Umbilical cord (tissue), 2 donors: ENCODE measurements around the gene ZFHX3. TPM values are rescaled to one million over a fixed set of nuclear protein-coding genes. Genes with fewer than 3 reads are reported as not detected.

Experiments
- DNase-seq: peaks from one replicate; pipeline ENCODE4 v3.0.0-alpha.2; 2015; ENCODE audit warnings: low spot score
- total RNA-seq: library from RNA; depleted of rRNA; stranded (reverse); fragments of >200 nt; gene quantifications from one replicate; pipeline ENCODE4 v1.2.3, GENCODE V29; 2014; ENCODE audit warnings: low replicate concordance; ENCODE audit not compliant: insufficient read depth

The ZFHX3 gene
- total RNA-seq, 1 donor from 2014 or later = 26.7 TPM

DNA sequence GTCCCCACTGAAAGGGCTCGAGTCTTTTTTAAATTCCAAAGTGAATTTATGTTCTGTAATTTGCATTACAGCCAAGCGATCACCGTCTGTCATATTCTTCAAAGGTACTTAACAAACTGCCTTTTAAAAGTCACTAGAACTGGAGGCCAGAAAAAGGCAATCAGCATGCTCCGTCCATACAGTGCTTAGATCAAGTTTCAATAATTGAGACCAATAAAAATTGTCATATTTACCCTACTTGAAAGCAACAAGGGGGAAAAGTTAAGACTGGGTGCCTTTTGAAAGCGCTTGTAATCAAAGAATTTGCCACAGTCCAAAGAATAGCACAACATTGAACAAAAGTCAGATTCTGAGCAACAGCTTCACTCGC, 9.0 kb upstream of the ZFHX3 start:
- DNase-seq = peak; percentile 38

DNA sequence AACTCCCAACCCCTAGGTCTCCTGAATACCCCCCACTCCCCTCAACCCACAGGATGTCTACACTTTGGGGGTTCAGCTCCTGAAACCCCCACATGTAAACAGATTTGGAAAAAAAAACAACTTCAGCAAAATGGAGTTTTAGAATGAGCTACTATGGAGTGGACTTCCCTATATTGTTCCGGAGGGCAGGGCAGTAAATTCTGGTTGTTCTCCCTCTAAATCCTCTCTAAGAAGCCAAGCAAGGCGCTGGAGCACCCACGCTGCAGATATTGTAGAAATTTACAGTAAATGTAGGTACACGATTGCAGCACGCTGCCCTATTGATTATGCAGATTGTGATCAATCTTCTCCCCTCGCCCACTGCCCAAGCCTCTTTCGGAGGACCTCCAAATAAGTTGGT, 8.5 kb upstream of the ZFHX3 start:
- DNase-seq = peak; percentile 50

DNA sequence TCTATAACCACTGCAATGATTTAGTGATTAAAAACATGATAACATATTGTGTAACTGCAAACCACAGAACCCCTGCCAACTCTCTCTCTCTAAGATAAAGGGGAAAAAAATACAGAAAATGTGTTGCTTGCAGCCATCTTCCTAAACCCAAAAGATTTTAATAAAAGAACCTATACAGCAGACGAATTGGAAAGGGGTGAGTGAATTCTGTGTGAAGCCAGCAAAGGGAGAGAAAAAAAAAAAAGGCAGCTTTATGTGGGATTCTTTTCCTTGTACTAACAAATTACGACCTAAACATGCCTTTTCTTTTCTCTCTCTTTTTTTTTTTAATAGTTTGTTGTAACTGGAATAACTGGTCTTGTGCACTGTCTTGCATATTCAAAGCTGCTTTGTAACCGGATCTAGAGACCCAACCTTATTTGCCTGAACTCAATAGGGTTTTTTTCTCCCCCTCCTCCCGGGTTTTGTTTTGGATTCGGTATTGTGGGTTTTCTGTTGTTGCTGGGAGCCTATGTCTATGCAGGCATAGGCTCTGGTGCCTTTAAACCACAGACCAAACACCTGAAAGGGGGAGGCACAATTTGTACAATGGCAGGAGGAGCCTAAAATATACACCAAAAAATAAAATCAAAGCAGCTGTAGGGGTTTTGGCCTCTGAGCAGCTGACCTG, 7.0 kb upstream of the ZFHX3 start:
- peak; percentile 83 for DNase-seq

DNA sequence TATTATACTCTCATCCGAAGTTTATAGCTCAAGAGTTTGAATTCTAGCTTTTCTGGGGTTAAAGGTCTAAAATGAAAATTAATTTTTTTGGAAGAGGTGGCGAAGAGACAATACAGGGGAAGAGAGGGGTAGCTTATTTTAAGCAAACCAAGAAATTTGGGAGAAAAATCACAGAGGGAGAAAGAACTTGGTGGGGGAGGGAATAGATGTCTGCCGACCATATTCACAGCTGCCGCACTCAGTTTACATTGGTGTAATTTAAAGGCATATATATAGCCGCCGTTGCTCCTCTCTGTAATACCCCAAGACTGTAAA, 6.5 kb upstream of the ZFHX3 start:
- no peak for DNase-seq

DNA sequence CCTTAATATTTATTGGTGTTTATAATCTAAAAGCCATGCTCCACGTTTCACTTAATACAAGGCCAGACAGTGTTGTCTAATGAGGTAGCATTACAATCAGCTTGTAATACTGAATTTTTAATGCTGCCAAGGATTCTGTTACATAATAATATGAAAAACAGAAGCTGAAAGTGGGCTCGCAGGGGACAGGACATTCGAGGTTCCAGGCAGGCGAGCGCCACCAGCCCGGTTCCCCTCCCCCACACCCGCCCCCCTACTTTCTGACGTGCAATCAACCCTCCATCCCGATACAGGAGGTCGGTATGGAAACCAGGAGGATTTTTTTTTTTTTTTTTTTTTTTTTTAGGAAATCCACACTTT, 6.2 kb upstream of the ZFHX3 start:
- peak; percentile 33 for DNase-seq

DNA sequence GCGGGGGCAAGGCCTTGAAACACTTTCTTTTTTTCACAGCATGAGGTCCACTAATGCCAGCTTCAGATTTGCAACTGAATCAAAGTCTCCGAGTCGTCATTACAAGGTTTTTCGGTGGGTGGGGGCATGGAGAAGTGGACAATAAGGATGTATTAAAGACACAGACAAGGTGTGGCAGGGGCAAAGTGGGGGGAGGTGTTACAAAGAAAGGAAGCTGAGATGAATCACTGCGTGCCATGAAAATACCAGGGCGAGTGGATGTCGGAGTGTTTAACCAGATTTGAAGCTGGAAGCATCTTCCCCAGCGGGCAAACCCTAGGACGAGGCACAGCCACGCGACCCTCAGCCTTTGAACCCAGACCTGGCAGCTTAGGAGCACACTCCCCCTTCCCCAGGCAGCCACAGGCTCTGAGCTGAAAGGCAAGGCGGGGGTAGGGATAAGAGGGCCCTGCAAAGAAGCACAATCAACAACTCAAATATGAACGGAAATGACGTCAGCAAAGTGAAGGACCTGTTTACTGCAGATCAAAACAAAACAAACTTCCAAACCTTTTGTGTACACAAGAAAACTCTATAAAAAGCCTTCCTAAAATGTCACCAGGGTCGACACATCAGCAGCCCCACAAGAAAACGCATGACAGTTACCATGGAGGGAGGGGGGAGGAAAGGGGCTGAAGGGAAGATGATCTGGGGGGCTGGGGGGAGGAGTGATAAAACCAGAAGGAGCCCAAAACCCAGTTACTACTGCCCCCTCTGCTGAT, 5.6 kb upstream of the ZFHX3 start:
- peak; percentile 65 for DNase-seq

DNA sequence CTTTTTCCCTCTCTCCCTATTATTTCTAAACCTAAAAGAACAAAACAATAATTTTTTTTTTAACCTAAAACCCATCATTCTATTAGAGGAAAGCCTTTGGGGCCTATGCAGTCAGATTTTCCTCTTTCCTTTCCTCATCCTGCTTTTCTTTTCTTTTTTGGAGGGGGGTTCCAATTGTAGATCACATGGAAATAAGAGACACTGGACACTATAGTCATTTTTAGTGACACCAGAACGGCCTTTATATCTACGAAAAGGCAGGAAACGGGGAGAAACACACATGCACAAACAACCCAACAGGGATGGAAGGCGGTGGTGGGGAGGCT, 5.1 kb upstream of the ZFHX3 start:
- no peak for DNase-seq

DNA sequence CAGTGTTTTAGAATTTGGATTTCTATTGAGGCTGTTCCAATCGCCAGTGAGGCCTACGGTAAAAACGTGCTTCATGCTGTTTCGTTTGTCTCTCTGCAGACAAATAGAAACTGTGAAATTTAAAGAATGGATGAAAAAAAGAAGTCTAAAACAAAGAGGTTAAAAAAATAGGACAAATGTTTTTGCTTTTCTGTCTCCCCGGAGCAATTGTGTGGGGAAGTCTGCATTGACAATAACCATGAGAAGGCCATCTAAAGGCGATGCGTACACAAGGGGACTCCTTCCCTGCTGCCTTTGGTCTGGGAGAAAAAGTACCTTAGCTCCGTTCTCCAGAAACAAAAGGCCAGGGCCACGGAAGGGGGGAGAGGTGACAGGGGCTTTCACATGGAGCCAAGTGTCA, 4.6 kb upstream of the ZFHX3 start:
- peak; percentile 57 for DNase-seq

DNA sequence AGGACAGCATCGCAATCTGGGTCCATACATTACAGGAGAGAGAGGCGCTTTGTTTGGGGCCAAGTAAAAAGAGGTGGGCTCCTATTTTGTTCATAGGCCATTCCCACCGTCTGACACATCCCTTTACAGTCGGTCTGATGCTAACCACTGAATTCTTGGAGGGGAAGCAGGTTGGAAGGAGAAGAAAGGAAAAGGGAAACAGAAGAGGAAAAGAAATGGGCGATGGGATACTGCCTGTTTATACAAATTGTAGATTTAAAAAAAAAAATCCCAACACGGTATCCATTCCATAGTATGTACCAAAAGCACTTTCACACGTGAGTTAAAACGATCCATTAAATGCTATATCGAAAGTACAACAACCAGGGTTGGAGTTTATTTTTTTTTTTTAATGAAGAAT, 4.0 kb upstream of the ZFHX3 start:
- peak; percentile 31 for DNase-seq

DNA sequence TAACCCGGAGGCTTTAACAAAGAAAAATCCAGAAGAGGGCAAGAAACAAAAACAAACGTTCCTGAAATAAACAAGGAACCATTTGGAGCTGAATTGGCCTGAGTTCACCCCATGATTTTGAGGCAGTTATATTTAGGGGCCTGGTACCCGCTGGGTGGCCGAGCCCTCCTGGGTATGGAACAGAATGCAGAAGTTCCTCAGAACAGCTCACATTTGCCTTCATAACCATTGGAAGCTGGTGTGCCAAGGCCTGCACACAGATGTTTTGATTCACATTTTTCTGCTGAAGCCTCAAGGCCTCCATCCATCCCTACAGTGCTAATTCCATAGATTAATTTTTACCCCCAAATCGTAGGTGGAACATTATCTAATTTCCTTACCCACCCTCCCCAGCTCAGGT, 3.3 kb upstream of the ZFHX3 start:
- peak; percentile 35 for DNase-seq

DNA sequence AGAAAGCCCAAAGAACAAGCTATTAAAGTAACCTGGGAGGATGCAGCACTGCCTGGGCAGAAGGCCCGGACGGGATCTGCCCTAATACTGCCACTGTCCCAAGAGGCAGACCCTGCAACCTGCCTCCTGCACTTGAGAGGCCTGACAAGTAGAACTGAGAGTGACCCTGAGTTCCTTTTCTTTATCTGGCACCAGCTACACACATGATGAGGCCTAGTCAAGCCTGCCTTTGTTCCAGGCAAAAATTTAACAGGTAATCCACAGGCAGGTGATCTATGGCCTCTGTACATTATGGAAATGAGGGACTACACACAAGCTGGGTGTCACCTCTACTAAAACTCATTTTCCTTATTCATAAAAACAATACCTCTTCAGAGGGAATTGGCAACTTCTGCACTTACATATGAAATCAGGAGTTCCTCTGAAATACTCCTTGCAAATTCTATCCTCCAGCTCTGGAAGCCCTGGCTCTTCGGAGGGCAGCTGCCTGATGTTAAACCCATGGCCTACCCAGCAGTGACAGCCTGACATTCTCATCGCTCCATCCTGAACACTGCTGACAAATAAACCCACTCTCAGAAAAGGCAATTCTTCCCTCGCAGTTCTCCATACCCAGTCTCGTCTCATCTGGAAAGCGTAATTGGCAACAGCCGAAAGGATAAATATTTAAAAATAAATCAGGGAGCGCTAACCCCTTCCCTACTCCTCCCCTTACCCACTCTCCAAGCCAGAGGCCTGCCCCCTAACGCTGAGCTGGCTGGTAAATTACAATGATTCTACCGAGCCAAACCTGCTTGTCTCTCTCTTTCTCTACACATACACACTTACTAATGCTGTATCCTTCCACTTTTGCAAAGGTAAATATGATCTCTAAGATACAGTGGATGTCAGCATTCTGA, 2.5 kb upstream of the ZFHX3 start:
- DNase-seq = peak; percentile 59

DNA sequence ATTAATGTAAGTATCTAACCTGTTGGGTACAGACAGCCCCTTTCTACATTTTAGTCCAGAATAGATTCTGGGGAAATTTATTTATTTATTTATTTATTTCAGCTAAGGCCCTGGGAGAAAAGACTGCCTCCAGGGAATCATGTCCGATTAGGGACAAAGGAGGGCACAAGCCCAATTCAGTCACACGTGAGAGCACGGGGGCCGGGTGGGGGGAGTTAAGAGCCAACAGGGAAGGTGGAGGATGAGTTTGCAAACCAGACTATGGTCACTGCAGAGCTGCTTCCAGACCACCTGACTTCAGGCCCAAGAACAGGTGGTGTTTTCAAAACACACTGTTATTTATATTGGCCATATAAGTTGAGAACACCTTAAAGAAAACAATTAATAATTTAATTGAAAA, 1.6 kb upstream of the ZFHX3 start:
- DNase-seq = no peak

DNA sequence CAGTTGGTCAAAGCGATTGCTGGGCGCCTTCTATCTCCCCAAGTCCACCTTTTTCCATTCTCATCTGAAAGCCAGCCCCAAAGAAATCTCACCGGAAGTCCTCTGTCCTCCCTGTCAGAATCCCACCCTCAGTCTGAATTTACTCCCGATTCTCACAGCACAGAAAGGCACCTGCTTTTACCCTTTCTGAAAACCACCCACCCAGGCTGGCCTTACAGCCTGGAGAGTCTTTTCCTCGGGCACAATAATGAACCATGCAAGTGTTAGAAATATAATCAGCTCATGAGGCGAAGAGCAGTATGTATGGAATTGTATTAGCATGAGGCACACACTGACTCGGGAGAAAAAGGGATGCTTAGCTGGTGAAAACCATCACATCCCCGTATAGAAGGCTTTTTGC, 1.2 kb upstream of the ZFHX3 start:
- no peak for DNase-seq

DNA sequence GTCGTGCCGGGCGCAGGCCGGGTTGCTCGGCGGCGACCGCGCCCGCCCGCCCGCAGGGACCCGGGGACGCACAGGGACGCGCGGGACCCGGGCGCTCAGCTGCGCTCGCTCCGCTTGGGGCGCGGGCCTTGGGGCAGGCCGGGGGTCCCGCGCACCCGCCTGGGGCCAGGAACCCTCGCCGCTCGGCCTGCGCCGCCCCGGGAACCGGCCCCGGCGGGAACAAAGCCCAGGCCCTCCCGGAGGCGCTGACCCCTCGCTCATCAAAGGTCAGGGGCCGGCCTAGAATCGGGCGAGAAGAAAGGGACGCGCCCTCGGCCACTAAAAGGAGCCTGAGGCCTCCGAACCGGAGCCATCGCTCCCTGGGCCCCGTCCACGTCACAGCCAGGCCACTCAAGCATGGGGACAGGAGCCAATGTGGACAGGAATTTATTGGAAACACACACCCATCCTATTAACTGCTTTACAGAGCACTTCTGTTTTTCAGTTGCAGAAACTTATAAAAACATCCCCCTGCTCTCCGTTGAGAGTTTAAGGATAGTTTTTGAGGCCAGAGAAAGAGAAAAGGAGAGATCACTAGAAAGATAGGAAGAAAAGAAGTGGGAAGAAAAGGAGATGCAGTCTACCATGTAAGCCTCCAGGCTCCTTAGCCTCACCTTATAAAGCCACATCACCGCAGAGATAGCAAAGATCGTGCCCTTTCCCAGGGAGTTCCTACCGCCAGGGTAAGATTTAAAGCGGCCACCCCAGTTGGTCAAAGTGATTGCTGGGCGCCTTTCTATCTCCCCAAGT, 558 bp upstream of the ZFHX3 start:
- peak; percentile 62 for DNase-seq

DNA sequence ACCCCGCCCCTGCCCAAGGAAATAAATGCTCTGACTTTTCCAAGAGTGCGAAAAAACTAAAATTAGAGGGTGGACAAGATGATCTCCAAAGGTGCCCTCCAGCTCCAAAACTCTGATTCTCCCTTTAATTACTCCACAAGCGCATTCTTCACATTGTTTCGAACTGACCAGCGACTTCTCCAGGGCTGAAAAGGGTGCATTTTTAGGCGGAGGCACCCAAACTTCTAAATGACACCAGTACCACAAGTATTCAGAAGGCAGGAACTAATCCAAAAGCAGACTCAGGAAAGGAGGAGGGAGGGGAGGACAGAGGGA, 750 bp downstream of the ZFHX3 start:
- DNase-seq = no peak

DNA sequence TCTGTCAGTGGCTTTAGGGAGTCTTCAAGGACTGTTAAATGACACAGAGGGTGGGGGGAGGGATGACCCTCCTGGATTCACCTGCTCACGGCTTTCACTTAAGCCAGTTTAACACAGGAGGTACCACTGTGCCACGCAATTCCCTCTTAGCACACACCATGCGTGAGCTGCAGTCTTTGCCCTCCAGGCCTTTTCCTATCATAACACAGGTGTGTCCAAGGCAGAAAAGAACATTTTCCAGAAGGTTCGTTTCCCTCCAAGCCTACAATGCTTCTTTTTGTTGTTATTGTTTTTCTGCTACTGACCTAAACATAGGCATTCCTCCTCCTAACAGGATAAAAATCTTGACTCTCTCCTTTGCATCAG, 1.1 kb downstream of the ZFHX3 start:
- DNase-seq = peak; percentile 4

DNA sequence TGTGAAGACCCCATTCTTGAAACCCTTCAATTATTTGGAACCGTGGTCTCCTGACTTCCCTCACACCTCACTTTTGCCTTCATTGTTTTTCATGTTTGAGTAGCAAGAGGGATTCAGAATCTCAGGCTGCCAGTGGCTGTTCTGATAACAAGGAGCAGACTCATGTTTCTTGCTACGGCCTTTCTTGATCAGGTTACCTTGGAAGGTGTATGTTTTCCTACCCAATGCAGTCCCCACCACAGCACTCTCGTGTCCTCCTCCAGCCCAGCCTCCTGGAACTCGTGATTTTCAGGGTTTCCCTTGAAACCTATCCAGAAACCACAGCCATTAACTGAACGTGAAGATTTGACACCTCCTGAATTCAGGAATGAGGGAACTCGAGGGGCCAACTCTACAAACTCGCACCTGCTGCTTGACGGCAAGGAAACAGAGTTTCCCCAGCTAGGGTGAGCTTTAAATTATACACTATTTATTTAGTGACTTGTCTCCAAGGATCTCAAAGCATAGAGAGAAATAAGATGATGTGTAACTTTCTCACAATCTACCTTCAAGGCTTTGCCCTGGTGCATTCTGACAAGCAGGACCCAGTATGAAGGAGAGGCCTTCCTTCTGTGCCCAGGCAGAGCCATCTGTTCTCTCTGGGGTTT, 1.6 kb downstream of the ZFHX3 start:
- DNase-seq = peak; percentile 15

DNA sequence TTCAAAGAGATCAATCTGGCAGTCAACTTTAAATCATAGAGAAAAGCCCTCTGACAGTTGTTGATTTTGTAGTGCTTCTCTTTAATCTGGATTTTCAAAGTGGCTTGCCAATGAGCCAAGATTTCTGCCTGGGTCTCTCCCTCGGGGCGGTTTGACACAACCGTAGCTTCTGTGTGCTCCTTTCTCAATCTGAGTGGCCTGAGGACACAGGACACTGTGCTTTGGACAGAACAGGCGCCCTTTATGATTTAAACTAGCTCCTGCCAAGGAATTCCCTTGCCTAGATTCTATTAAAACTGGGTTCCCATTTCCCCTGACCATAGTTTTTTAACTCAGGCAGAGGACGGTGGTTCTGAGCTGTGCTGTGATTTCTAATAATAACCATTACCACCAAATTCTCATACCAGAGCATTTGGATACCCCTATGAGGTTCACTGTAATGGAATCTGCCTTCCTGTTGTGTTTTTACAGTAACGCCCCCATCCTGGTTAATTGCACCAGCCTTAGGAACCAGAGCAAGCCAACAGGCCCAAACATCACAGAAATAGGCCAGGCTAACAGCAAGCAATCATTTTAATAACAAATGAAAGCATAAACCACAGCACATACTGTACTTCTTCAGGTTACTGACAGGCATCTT, 4.0 kb downstream of the ZFHX3 start:
- peak; percentile 6 for DNase-seq

DNA sequence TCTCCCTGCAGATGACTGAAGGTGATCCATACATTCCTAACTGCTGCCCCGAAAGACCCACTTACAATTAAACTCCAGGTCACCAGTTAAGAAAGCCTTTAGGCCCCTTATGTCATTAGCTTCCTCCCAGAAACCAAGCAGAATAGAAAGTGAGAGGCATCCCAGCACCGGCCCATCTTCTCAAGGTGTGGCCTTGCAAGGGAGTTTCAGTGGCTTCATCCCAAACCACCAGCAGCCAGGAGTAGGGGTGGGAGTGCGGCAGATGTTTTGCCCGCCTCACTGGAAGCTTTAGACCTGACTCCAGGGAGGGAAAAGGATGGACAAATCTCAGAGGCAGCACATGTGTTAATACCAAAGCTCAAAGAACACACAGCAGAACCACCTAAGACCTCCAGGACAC, 5.1 kb downstream of the ZFHX3 start:
- DNase-seq = peak; percentile 1

DNA sequence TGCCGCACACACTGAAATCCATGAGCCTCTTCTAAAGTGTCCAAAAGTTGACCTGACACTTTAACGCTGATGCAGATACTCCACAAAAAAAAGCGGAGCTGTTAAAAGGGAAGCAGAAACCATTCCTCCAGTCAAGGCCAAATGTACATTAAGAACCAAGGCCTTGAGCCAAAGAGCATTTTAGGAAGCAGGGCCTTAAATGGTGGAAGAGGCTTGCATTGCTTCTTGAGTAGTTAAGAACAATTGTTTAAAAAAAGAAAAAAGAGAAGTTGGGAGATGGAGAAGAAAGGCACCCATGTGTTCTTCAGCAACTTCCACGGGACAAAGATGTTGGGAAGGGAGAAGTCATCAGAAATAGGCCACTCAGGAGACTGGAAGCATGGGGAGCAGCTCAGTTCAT, 6.3 kb downstream of the ZFHX3 start:
- peak; percentile 55 for DNase-seq

DNA sequence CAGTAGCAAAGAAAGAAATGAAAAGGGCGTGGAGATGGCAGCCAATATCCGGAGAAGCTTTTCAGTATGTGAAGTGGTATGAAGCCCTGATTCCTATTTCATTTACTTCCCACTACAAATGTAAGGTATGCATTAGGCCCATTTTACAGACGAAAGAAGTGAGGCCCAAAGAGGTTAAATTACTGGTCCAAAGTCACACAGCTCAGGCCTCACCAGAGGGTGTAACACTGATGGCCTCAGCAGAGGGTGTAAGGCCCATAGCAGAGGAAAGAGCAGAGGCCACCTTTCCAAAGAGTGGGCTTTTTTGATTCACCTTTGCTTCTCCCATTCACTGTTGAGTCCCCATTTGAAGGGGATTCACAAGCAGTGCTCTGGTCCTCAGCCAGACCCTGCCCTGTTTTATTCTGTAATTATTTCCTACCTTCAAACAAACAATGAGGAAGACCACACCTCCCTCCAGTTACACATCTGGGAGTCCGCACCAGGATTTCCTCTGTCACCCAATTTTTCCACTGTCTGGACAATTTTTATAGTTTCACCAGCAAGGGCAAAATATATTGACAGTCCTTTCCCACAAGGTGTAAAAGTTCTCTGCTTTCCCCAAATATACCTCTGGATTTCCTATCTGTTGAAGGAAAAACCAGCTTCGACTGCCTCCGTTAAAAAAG, 7.1 kb downstream of the ZFHX3 start:
- no peak for DNase-seq
